ENCODE results near the gene PCDHGA3.
"Not testable (repeated sequence)": the region's sequence is repeated elsewhere in the genome, so short reads cannot be mapped to it uniquely, and the experiment has no call there.

PCDHGA3 gene

GRCh38 chr5:141383345-141383744, 39.7 kb downstream of the PCDHGA3 start:
- no peak for DNase-seq (ENCODE audit: low read depth)

- DNase-seq (ENCODE audit: low read depth): no peak
Measured at GRCh38 chr5:141384471-141385267, 41.0 kb downstream of the PCDHGA3 start.

DNA sequence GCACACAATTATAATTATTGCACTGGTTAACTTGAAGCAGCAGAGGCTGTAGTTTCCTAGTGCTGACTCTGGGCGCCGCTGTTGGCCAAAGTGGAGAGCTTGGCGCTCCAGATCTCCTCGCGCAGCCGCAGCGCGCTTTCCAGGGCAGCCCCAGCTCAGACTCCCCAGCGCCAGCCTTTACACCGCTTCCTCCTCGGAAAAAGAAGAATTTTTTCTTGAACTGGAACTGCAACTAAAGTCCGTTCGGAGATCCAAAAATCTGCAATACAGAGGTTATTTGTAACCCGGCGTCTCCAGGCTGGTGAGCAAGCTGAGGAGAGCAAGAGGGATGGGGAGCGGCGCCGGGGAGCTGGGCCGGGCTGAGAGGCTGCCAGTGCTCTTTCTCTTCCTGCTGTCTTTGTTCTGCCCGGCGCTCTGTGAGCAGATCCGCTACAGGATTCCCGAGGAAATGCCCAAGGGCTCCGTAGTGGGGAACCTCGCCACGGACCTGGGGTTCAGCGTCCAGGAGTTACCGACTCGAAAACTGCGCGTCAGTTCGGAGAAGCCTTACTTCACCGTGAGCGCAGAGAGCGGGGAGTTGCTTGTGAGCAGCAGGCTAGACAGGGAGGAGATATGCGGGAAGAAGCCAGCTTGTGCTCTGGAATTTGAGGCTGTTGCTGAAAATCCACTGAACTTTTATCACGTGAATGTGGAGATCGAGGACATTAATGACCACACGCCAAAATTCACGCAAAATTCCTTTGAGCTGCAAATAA, 44.1 kb downstream of the PCDHGA3 start, which contains the start of gene PCDHGB4:
TSS of gene PCDHGB4 (plus strand) at position 142 of the 755 bp plus-strand sequence. CDS start at position 329, 187 bp downstream.
- DNase-seq (ENCODE audit: low read depth): not testable (repeated sequence)

GRCh38 chr5:141388661-141389060, 45.0 kb downstream of the PCDHGA3 start:
- DNase-seq (ENCODE audit: low read depth): no peak

GRCh38 chr5:141389153-141390042, 45.8 kb downstream of the PCDHGA3 start:
- DNase-seq (ENCODE audit: low read depth): no peak

GRCh38 chr5:141392429-141393198, 49.0 kb downstream of the PCDHGA3 start, which contains the start of gene PCDHGA8:
PCDHGA8 (plus strand) TSS chr5:141392633; CDS start chr5:141392814, 181 bp downstream.
- DNase-seq (ENCODE audit: low read depth): no peak

DNA sequence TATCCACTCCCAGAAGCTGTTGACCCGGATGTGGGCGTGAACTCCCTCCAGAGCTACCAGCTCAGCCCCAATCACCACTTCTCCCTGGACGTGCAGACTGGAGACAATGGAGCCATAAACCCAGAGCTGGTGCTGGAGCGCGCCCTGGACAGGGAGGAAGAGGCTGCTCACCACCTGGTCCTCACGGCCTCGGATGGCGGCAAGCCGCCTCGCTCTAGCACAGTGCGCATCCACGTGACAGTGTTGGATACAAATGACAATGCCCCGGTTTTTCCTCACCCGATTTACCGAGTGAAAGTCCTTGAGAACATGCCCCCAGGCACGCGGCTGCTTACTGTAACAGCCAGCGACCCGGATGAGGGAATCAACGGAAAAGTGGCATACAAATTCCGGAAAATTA, 49.6 kb downstream of the PCDHGA3 start:
- DNase-seq (ENCODE audit: low read depth): no peak

- not testable (repeated sequence) for DNase-seq (ENCODE audit: low read depth)
Measured at GRCh38 chr5:141394401-141395187, 51.0 kb downstream of the PCDHGA3 start.
